ENCODE results near the gene BRD9.

The BRD9 gene

DNA sequence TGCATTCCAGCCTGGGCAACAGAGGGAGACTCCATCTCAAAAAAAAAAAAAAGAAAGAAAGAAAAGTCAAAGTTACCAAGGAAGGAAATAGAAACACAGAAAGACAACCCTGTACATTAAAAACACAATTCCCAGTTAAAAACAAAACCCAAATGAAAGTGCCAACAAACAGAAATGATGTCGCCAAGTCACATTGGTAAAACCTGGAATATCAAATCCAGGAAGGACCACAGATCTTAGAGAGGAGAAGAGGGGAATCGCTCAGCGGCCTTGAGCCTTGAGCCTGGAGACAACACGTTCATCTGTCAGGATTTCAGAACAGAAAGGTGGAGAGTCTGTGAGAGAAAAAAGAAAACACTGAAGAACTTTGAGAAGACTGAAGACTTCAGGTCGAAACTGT, 40.6 kb downstream of the BRD9 start:
- Histone ChIP-seq H4K20me1 (ENCODE audit: insufficient read depth, low read length) (no peaks in the 10 kb centered on the region), H3K27ac (ENCODE audit: low read length) (no peak overlapping the region), H3K27me3 (ENCODE audit: low read depth, low read length) (no peaks in the 10 kb centered on the region), H3K9me3 (ENCODE audit: insufficient read depth, low read length) (no peaks in the 10 kb centered on the region), H3K36me3 (replicated peaks; ENCODE audit: low read depth, low read length) (no peaks in the 10 kb centered on the region), H3K9ac (ENCODE audit: low read length) (no peak overlapping the region), H3K4me3 (ENCODE audit: low read length) (no peak overlapping the region), H3K4me1 (ENCODE audit: low read length) (no peaks in the 10 kb centered on the region), H2AFZ (ENCODE audit: low read depth, low read length) (no peak overlapping the region), H3K4me2 (ENCODE audit: low read length) (no peak overlapping the region), H3K79me2 (ENCODE audit: low read length) (no peaks in the 10 kb centered on the region)
- TF ChIP-seq, protein P1, sequence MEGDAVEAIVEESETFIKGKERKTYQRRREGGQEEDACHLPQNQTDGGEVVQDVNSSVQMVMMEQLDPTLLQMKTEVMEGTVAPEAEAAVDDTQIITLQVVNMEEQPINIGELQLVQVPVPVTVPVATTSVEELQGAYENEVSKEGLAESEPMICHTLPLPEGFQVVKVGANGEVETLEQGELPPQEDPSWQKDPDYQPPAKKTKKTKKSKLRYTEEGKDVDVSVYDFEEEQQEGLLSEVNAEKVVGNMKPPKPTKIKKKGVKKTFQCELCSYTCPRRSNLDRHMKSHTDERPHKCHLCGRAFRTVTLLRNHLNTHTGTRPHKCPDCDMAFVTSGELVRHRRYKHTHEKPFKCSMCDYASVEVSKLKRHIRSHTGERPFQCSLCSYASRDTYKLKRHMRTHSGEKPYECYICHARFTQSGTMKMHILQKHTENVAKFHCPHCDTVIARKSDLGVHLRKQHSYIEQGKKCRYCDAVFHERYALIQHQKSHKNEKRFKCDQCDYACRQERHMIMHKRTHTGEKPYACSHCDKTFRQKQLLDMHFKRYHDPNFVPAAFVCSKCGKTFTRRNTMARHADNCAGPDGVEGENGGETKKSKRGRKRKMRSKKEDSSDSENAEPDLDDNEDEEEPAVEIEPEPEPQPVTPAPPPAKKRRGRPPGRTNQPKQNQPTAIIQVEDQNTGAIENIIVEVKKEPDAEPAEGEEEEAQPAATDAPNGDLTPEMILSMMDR (IDR thresholded peaks at IDR 0.05; ENCODE audit: low read depth, low read length) = no peak
- TF ChIP-seq EZH2phosphoT487 (IDR thresholded peaks at IDR 0.05; ENCODE audit: low read depth) = no peak

- no peak overlapping the region for H3K4me2 ChIP-seq (ENCODE audit: low read length)
- H3K27me3 ChIP-seq (ENCODE audit: low read depth, low read length) = no peaks in the 10 kb centered on the region
- no peaks in the 10 kb centered on the region for H3K79me2 ChIP-seq (ENCODE audit: low read length)
- no peak for TF ChIP-seq EZH2phosphoT487 (IDR thresholded peaks at IDR 0.05; ENCODE audit: low read depth)
- TF ChIP-seq, protein P1 (IDR thresholded peaks at IDR 0.05; ENCODE audit: low read depth, low read length) = no peak
- no peaks in the 10 kb centered on the region for H3K9me3 ChIP-seq (ENCODE audit: insufficient read depth, low read length)
- H2AFZ ChIP-seq (ENCODE audit: low read depth, low read length) = no peak overlapping the region
- H4K20me1 ChIP-seq (ENCODE audit: insufficient read depth, low read length) = no peaks in the 10 kb centered on the region
- no peak overlapping the region for H3K27ac ChIP-seq (ENCODE audit: low read length)
- no peaks in the 10 kb centered on the region for H3K36me3 ChIP-seq (replicated peaks; ENCODE audit: low read depth, low read length)
- peaks cover 4% of the 10 kb centered on the region for H3K4me1 ChIP-seq (ENCODE audit: low read length)
- H3K4me3 ChIP-seq (ENCODE audit: low read length) = no peak overlapping the region
- no peak overlapping the region for H3K9ac ChIP-seq (ENCODE audit: low read length)
These were observed 41.0 kb downstream of the BRD9 start for GRCh38 chr5:851553-851952.

GRCh38 chr5:851076-851475, 41.5 kb downstream of the BRD9 start:
- no peak for TF ChIP-seq EZH2phosphoT487 (IDR thresholded peaks at IDR 0.05; ENCODE audit: low read depth)
- TF ChIP-seq, protein P1 (IDR thresholded peaks at IDR 0.05; ENCODE audit: low read depth, low read length) = no peak
- Histone ChIP-seq H2AFZ (ENCODE audit: low read depth, low read length) (no peak overlapping the region), H3K27me3 (ENCODE audit: low read depth, low read length) (no peaks in the 10 kb centered on the region), H3K36me3 (replicated peaks; ENCODE audit: low read depth, low read length) (no peaks in the 10 kb centered on the region), H3K79me2 (ENCODE audit: low read length) (no peaks in the 10 kb centered on the region), H3K4me3 (ENCODE audit: low read length) (no peak overlapping the region), H3K4me1 (ENCODE audit: low read length) (peaks cover 6% of the 10 kb centered on the region), H3K4me2 (ENCODE audit: low read length) (no peak overlapping the region), H3K27ac (ENCODE audit: low read length) (no peak overlapping the region), H4K20me1 (ENCODE audit: insufficient read depth, low read length) (no peaks in the 10 kb centered on the region), H3K9ac (ENCODE audit: low read length) (no peak overlapping the region), H3K9me3 (ENCODE audit: insufficient read depth, low read length) (no peaks in the 10 kb centered on the region)

DNA sequence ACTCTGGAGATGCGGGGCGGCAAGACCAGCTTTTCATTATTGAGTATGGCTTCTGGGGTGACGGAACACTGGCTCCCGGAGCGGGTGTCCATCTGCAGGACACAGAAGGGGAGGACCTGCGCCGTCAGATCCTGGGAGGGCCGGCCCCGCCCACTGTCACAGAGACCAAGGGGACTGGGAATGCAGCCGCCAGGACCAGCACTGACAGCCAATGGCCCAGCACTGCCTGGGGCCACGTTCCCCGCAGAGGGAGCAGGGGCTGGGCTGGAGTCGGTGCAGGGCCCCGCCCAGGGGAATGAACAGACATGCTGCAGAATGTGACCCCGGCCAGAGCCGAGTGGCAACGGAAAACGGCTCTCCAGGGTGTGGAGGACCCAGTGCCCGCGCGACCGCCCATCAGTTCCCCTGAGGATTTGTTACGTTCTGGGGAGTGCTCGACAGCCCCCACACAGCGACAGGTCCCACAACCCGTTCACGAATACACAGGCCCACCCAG, 42.0 kb downstream of the BRD9 start, which contains the start of gene ZDHHC11:
Gene ZDHHC11 (minus strand): TSS at position 476 of the 496 bp plus-strand sequence. CDS start 384 bp downstream, at position 92.
- Histone ChIP-seq H4K20me1 (ENCODE audit: insufficient read depth, low read length) (no peaks in the 10 kb centered on the region), H3K4me1 (ENCODE audit: low read length) (peaks cover 6% of the 10 kb centered on the region), H3K9ac (ENCODE audit: low read length) (no peak within 1 kb of the TSS), H3K79me2 (ENCODE audit: low read length) (no peaks in the 10 kb centered on the region), H3K9me3 (ENCODE audit: insufficient read depth, low read length) (no peaks in the 10 kb centered on the region), H3K27ac (ENCODE audit: low read length) (no peak within 1 kb of the TSS), H3K4me3 (ENCODE audit: low read length) (no peak within 1 kb of the TSS), H2AFZ (ENCODE audit: low read depth, low read length) (no peak within 1 kb of the TSS), H3K36me3 (replicated peaks; ENCODE audit: low read depth, low read length) (no peaks in the 10 kb centered on the region), H3K27me3 (ENCODE audit: low read depth, low read length) (no peaks in the 10 kb centered on the region), H3K4me2 (ENCODE audit: low read length) (no peak within 1 kb of the TSS)
- TF ChIP-seq, protein P1 (IDR thresholded peaks at IDR 0.05; ENCODE audit: low read depth, low read length) = no peak
